Measurements from ENCODE around the gene NPTX1. TPM values are rescaled to one million over a fixed set of nuclear protein-coding genes. Genes with fewer than 3 reads are reported as not detected.

Gene NPTX1
- total RNA-seq, 4 donors from 2014 or later = 1.2 to 6.3 (median 3.8) TPM

GRCh38 chr17:80464486-80464885 is 11.9 kb downstream of the NPTX1 start:
- Histone ChIP-seq H3K9me3 (no peaks in the 10 kb centered on the region), H3K4me3 (no peak overlapping the region), H3K4me1 (peaks cover 0 to 24% (median 0%) of the 10 kb centered on the region in 3 donors), H3K36me3 (no peaks in the 10 kb centered on the region), H3K27me3 (peaks cover 31% of the 10 kb centered on the region), H3K27ac (no peak overlapping the region)
- WGBS, 2 donors (ENCODE audit: low coverage in 1 of 2) = 70% methylated on average over 2 of the region's 8 CpGs; no CpG with 5 or more reads in 1 of the 2 donors
- TF ChIP-seq POLR2A (IDR thresholded peaks at IDR 0.05) = no peak
- no peak for TF ChIP-seq POLR2AphosphoS5 (IDR thresholded peaks at IDR 0.05)
- no peak for TF ChIP-seq CTCF (IDR thresholded peaks at IDR 0.05)
- no peak for TF ChIP-seq EP300 (IDR thresholded peaks at IDR 0.05)
- no peak for ATAC-seq

- H3K4me3 ChIP-seq = no peak overlapping the region
- TF ChIP-seq CTCF (IDR thresholded peaks at IDR 0.05) (no peak), EP300 (IDR thresholded peaks at IDR 0.05) (no peak), POLR2AphosphoS5 (IDR thresholded peaks at IDR 0.05) (no peak), POLR2A (IDR thresholded peaks at IDR 0.05) (no peak)
- 47 to 51% methylated on average over 3 to 5 of the region's 13 CpGs for WGBS, 2 donors (ENCODE audit: low coverage in 1 of 2)
- no peak overlapping the region for H3K27ac ChIP-seq
- ATAC-seq = no peak
- H3K36me3 ChIP-seq = no peaks in the 10 kb centered on the region
- peaks cover 0 to 24% (median 0%) of the 10 kb centered on the region in 3 donors for H3K4me1 ChIP-seq
- H3K27me3 ChIP-seq = peaks cover 25% of the 10 kb centered on the region
- no peaks in the 10 kb centered on the region for H3K9me3 ChIP-seq
These were observed 12.5 kb downstream of the NPTX1 start for GRCh38 chr17:80463784-80464400.

- no peak for ATAC-seq
- 50 to 87% methylated on average over 1 to 3 of the region's 20 CpGs for WGBS, 2 donors (ENCODE audit: low coverage in 1 of 2)
- TF ChIP-seq CTCF (IDR thresholded peaks at IDR 0.05) (no peak), POLR2AphosphoS5 (IDR thresholded peaks at IDR 0.05) (no peak), EP300 (IDR thresholded peaks at IDR 0.05) (no peak), POLR2A (IDR thresholded peaks at IDR 0.05) (no peak)
- Histone ChIP-seq H3K9me3 (no peaks in the 10 kb centered on the region), H3K4me3 (no peak overlapping the region), H3K27me3 (peaks cover 7% of the 10 kb centered on the region), H3K27ac (no peak overlapping the region), H3K4me1 (peaks cover 0 to 39% (median 2%) of the 10 kb centered on the region in 3 donors), H3K36me3 (no peaks in the 10 kb centered on the region)
These were observed 14.8 kb downstream of the NPTX1 start for GRCh38 chr17:80461528-80462160.

- WGBS, 2 donors (ENCODE audit: low coverage in 1 of 2) = 33 to 39% methylated on average over 4 to 7 of the region's 8 CpGs
- H3K36me3 ChIP-seq = no peaks in the 10 kb centered on the region
- H3K27ac ChIP-seq = peak overlapping the region in 3 of 4 donors; percentile 55 to 68 (median 62)
- no peaks in the 10 kb centered on the region for H3K27me3 ChIP-seq
- ATAC-seq = peak; percentile 80
- TF ChIP-seq EP300 (IDR thresholded peaks at IDR 0.05) = no peak
- no peak for TF ChIP-seq POLR2A (IDR thresholded peaks at IDR 0.05)
- no peak for TF ChIP-seq POLR2AphosphoS5 (IDR thresholded peaks at IDR 0.05)
- H3K4me1 ChIP-seq = peaks cover 3 to 51% (median 12%) of the 10 kb centered on the region in 3 donors
- no peaks in the 10 kb centered on the region for H3K9me3 ChIP-seq
- no peak overlapping the region for H3K4me3 ChIP-seq
These were observed 16.0 kb downstream of the NPTX1 start for GRCh38 chr17:80460429-80460834.

GRCh38 chr17:80459234-80459633 is 17.2 kb downstream of the NPTX1 start:
- TF ChIP-seq CTCF (IDR thresholded peaks at IDR 0.05) (no peak), POLR2A (IDR thresholded peaks at IDR 0.05) (no peak), EP300 (IDR thresholded peaks at IDR 0.05) (no peak), POLR2AphosphoS5 (IDR thresholded peaks at IDR 0.05) (no peak)
- Histone ChIP-seq H3K36me3 (no peaks in the 10 kb centered on the region), H3K27me3 (no peaks in the 10 kb centered on the region), H3K9me3 (no peaks in the 10 kb centered on the region), H3K27ac (no peak overlapping the region), H3K4me1 (peaks cover 3 to 56% (median 12%) of the 10 kb centered on the region in 3 donors), H3K4me3 (no peak overlapping the region)
- 40 to 62% methylated on average over 2 to 10 of the region's 11 CpGs for whole genome bisulfite sequencing, 2 donors (ENCODE audit: low coverage in 1 of 2)
- ATAC-seq = no peak

Data from gastroesophageal sphincter (tissue), 4 donors.